ENCODE measurements around the gene SH3PXD2A.
"Not testable (repeated sequence)": the region's sequence is repeated elsewhere in the genome, so short reads cannot be mapped to it uniquely, and the experiment has no call there.

The SH3PXD2A gene

DNA sequence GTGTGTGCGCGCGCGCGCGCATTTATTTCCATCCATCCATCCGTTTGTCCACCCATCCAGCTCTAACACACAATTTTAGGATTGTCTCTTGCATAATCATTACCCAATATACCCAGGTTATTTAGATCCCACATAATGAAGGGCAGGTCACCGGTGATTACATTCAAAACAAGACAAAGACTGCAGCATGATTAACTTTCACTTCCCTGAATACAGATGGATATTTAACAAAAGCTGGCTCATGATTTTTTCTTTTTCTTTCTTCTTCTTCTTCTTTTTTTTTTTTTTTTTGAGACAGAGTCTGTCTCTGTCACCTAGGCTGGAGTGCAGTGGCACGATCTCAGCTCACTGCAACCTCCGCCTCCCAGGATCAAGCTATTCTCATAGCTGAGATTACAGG is 86.2 kb downstream of the SH3PXD2A start:
- DNase-seq (ENCODE audit: low read depth in 1 of 2, low spot score in 1 of 2): no peak

DNA sequence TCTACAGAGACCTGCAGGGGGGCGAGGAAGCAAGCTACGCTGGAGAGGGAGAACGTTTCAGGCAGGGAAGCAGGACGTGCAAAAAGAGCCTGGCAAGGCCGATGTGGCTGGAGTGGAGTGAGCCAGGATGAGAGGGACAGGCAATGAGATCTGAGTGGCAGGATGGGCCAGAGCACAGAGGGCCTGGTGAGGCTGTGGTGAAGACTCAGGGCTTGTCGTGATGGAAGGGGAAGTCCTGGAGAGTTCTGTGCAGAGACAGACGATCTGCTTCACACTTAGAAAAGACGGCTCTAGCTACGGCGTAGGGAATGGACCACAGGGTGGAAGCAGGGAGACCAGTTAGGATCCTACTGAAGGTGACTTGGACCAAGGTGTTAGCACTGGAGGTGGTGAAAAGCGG is 87.0 kb downstream of the SH3PXD2A start:
- no peak for DNase-seq (ENCODE audit: low read depth in 1 of 2, low spot score in 1 of 2)

GRCh38 chr10:103767756-103768155 is 87.6 kb downstream of the SH3PXD2A start:
- no peak for DNase-seq (ENCODE audit: low read depth in 1 of 2, low spot score in 1 of 2)

DNA sequence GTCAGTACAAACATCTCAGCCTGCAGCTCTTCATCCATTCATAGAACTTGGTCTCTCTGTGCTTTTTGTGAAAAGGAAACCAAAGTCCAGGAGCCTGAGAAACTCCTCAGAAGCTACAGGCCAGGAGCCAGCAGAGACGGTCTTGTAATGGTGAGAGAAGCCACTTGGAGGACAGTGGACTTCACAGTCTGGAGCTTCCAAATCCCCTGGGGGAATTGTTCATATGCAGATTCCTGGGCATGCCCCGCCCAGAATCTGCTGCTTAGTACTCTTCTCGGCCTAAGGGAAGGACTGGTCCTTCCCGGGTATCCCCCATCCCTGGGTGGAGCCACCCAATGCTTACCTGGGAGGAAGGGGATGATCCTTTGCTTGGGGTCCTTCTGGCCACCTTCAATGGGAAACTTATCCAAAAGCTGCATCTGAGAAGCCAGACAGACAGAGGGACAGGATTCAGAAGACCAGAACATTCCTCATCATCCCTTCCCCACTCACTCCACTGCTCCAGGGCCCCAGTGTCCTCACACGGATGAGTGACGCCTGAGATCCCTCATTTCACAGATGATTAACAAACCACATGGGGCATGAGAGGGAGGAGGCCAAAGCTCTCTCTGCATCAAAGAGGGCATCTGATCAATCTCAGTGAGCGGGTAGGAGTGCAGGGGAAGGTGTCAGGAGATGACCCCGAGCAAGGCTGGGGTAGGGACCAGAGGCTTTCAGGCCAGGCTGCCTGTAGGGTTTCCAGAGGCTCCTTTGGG is 88.4 kb downstream of the SH3PXD2A start:
- DNase-seq (ENCODE audit: low read depth in 1 of 2, low spot score in 1 of 2): no peak

- peak; percentile 52 to 70 for DNase-seq (ENCODE audit: low read depth in 1 of 2, low spot score in 1 of 2)
Observed at GRCh38 chr10:103765981-103766380, 89.4 kb downstream of the SH3PXD2A start.

GRCh38 chr10:103765168-103765567 is 90.2 kb downstream of the SH3PXD2A start:
- DNase-seq (ENCODE audit: low read depth in 1 of 2, low spot score in 1 of 2): no peak

GRCh38 chr10:103764296-103765088 is 90.9 kb downstream of the SH3PXD2A start:
- DNase-seq (ENCODE audit: low read depth in 1 of 2, low spot score in 1 of 2): no peak

DNA sequence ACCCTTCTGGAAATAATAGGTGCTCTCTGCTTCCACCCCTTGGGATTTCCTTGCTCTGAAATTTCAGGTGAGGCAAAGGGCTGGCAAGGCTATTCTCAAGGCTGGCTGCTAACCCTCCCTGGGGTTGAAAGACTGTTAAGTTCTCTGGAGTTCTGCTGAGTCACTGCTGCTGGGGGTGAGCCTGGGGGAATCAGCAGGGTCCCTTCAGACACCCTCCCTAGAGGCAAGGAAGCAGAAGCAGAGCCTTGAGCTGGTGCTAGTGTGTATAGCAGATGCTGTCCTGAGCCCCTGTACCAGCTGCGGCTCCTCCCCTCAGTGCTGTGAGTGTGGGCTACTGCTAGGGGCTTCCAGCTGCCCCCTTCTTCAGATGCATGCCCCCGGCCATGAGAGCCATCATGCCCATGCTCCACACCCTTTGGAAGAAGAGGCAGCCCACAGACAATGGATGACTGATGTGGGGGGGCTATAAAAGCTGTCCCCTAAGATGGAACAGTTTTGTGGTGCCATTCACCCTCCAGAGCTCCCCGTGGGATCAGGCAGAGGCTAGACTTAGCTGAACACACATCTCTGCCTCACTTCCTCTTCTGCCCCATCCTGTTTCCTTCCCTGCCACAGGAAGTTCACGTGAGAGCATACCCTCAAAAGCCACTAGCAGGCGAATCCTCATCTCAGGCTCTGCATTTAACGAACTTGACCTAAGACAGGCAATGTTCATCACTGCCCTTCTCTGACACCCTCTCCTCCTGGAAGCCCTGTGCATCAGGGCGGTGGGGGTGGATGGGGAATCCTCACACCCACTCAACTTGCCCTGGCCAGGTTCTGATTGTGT is 91.8 kb downstream of the SH3PXD2A start:
- DNase-seq (ENCODE audit: low read depth in 1 of 2, low spot score in 1 of 2): no peak

DNA sequence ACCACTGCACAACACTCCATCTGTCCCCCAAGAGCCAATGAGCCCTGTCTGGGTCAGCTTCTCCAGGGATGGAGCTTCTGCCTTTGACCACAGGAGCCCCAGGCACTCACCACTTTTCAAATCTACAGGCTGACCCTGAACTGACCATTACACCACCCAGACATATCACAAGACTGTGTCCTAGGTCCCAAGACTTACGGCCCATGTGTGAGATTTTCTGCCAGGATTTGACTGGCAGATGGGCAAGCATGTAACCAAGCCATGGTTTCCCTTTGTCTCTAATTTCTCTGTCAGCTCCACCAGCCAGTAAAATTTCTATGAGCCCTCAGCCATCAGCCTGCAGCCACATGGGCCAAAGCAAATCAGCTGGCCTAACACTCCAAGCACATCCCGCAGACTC is 92.5 kb downstream of the SH3PXD2A start:
- DNase-seq (ENCODE audit: low read depth in 1 of 2, low spot score in 1 of 2): no peak

DNA sequence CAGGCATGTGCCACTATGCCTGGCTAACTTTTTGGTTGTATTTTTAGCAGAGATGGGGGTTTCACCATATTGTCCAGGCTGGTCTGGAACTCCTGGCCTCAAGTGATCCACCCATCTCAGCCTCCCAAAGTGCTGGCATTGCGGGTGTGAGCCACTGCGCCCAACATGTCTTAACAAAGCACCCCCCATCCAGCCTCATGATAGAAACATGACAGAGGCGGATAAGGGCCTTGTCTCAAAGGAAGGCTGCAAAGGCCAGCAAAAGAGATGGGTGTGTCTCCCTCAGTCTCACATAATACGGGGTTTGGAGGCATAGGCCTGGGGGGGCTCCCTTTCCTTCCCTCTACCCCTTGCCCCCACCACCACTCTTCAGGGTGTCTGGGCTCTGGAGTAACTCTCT is 93.2 kb downstream of the SH3PXD2A start:
- DNase-seq (ENCODE audit: low read depth in 1 of 2, low spot score in 1 of 2): no peak

GRCh38 chr10:103761075-103761920 is 94.1 kb downstream of the SH3PXD2A start:
- no peak for DNase-seq (ENCODE audit: low read depth in 1 of 2, low spot score in 1 of 2)

- not testable (repeated sequence) for DNase-seq (ENCODE audit: low read depth in 1 of 2, low spot score in 1 of 2)
Observed at GRCh38 chr10:103760233-103760632, 95.1 kb downstream of the SH3PXD2A start.

- DNase-seq (ENCODE audit: low read depth in 1 of 2, low spot score in 1 of 2): no peak
Observed at GRCh38 chr10:103759100-103759781, 96.1 kb downstream of the SH3PXD2A start.

GRCh38 chr10:103758294-103758681 is 97.1 kb downstream of the SH3PXD2A start:
- DNase-seq (ENCODE audit: low read depth in 1 of 2, low spot score in 1 of 2): no peak

- DNase-seq (ENCODE audit: low read depth in 1 of 2, low spot score in 1 of 2): peak in 1 of 2 donors; percentile 12
Observed at GRCh38 chr10:103757531-103758293, 97.7 kb downstream of the SH3PXD2A start.

DNA sequence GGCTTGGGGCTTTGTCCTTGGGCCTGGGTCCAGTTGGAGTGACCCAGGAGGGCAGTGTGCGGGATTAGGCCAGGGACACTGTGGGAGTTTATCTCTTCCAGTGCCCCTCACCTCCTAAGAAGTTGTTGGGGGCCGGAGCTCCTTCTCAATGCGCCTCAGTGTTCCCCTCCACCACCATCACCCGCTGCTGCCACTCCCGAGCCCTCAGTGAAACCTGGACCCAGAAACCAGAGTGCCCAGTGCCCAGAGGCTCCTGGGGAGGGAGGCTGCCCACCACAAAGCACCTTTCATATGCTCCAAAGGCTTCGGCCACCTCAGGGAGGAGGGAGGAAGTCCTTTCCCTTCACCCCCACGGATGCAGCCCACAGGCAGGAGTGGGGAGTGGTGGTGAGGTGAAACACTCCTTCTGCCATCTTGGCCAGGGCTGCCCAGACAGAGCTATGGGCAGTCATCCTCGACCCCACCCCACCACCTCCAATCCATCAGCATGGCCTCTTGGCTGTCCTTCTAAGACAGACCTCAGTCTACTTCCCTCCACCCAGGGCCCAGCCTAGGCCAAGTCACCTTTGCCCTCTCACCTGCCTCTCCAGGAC is 99.0 kb downstream of the SH3PXD2A start:
- DNase-seq (ENCODE audit: low read depth in 1 of 2, low spot score in 1 of 2): no peak

GRCh38 chr10:103752680-103753248 is 102.6 kb downstream of the SH3PXD2A start:
- no peak for DNase-seq (ENCODE audit: low read depth in 1 of 2, low spot score in 1 of 2)

DNA sequence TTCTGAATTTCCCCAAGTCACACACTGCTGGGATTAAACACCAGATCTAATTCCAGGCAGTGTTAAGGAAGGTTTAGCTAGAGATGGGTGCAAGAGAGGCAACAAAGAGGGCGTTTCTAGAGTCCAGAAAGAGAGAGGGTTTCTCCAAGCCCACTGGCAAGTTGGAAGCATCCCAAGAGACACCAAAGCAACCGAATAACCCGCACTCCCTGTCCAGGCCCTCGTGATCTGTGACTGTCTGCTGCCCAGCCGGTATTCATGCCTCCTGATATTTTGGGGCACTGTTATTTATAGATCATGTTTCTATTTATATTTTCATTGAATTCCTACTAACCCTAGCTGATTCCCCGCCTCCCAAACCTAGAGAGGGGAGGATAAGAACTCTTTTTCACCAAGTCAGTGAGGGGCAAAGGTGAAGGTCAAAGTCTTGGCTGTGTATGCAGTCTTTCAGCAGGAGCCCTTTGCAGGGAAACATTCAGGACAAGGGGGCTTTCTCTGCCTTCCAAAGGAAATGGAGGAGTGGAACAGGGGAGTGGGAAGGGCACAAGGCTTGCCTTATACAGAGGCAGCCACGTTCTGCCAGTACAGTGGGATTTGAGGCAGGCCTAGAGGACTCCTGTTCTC is 103.6 kb downstream of the SH3PXD2A start:
- DNase-seq (ENCODE audit: low read depth in 1 of 2, low spot score in 1 of 2): no peak
